NT2/D1 (cell line): Measurements from ENCODE around the gene DPPA4.
"Not testable (repeated sequence)": the region's sequence is repeated elsewhere in the genome, so short reads cannot be mapped to it uniquely, and the experiment has no call there.

Experiments
- DNase-seq: peaks from one replicate; pipeline ENCODE4 v3.0.0-alpha.2; 2011; ENCODE audit warnings: low read depth, low spot score
- H3K27me3 ChIP-seq: 2 replicates; pipeline ENCODE4 v1.6.0; 2011; ENCODE audit warnings: mild to moderate bottlenecking; ENCODE audit not compliant: insufficient read length, insufficient read depth
- H3K36me3 ChIP-seq: 2 replicates; pipeline ENCODE4 v1.6.1; 2011; ENCODE audit warnings: mild to moderate bottlenecking, low read length, mixed read lengths; ENCODE audit not compliant: insufficient read depth, insufficient read length
- H3K4me1 ChIP-seq: 2 replicates; pipeline ENCODE4 v1.5.1; 2011; ENCODE audit not compliant: insufficient read depth, insufficient read length
- H3K4me3 ChIP-seq: 2 replicates; pipeline ENCODE4 v1.5.1; 2011; ENCODE audit warnings: low read depth; ENCODE audit not compliant: insufficient read length
- H3K9ac ChIP-seq: 2 replicates; pipeline ENCODE4 v1.6.0; 2011; ENCODE audit warnings: low read depth; ENCODE audit not compliant: insufficient read length
- H3K9me3 ChIP-seq: 2 replicates; pipeline ENCODE4 v1.5.1; 2011; ENCODE audit warnings: mild to moderate bottlenecking, low read length; ENCODE audit not compliant: insufficient read depth
- SUZ12 ChIP-seq: IDR thresholded peaks from 2 replicates; pipeline ENCODE4 v1.6.1; 2011; ENCODE audit not compliant: insufficient read length, insufficient read depth; ENCODE audit errors: extremely low read depth
- YY1 ChIP-seq: IDR thresholded peaks from 2 replicates; pipeline ENCODE4 v1.6.1; 2011; ENCODE audit not compliant: insufficient read length, insufficient read depth
- ZNF274 ChIP-seq: IDR thresholded peaks from 2 replicates; pipeline ENCODE4 v1.6.1; 2011; ENCODE audit warnings: mild to moderate bottlenecking, low read depth, low read length

Gene DPPA4

DNA sequence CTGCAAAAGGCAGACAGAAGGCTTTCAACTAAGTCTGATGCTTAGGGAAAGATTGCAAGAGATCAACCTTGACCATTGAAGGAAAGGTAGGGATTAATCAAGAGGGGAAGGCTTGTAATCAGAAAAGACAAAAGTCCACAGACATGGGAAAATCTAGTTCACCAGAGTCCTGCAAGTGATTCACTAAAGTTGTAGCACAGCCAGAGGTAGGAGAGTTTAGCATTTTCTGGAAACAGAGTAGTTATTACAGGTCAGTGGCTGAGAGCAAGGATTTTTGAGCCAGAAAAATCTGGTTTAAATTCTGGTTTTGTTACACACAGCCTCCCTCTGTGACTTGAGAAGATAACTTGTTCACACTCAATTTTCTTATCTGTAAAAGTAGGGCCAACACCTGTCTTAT lies 35.3 kb upstream of the DPPA4 start:
- Histone ChIP-seq H3K9ac (no peak overlapping the region), H3K36me3 (no peaks in the 10 kb centered on the region), H3K9me3 (no peaks in the 10 kb centered on the region), H3K4me3 (no peak overlapping the region), H3K27me3 (no peaks in the 10 kb centered on the region), H3K4me1 (no peaks in the 10 kb centered on the region)
- no peak for DNase-seq
- TF ChIP-seq ZNF274 (no peak), YY1 (no peak), SUZ12 (no peak)

- H3K9me3 ChIP-seq = no peaks in the 10 kb centered on the region
- no peak overlapping the region for H3K9ac ChIP-seq
- no peaks in the 10 kb centered on the region for H3K36me3 ChIP-seq
- H3K4me3 ChIP-seq = no peak overlapping the region
- H3K27me3 ChIP-seq = no peaks in the 10 kb centered on the region
- H3K4me1 ChIP-seq = no peaks in the 10 kb centered on the region
- no peak for TF ChIP-seq ZNF274
- TF ChIP-seq SUZ12 = no peak
- DNase-seq = peak; percentile 30
These were observed 32.2 kb upstream of the DPPA4 start for GRCh38 chr3:109369510-109369909.

DNA sequence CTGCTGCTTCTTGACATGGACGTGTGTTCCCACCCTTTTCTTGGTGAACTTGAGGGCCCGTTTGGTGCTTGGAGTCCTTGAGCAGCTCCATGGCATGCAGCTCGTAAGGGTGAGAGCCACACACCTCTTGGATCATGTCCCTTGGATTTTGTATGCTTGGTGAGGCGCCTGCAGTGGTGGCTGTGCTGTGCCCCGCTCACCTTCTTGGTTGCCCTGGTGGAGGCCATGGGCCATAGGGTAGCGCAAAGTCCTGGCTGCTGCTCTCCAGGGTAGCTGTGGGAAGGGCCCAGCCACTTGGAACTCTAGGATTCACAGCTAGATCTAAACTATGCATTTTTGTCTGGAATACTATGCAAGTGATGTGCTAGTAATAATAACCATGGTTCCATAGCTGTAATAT lies 26.7 kb upstream of the DPPA4 start:
- DNase-seq = no peak
- Histone ChIP-seq H3K27me3 (no peaks in the 10 kb centered on the region), H3K9me3 (no peaks in the 10 kb centered on the region), H3K9ac (no peak overlapping the region), H3K4me1 (no peaks in the 10 kb centered on the region), H3K4me3 (no peak overlapping the region), H3K36me3 (no peaks in the 10 kb centered on the region)
- TF ChIP-seq YY1 = no peak
- TF ChIP-seq SUZ12 = no peak
- no peak for TF ChIP-seq ZNF274

GRCh38 chr3:109363634-109364033 lies 26.3 kb upstream of the DPPA4 start:
- H3K36me3 ChIP-seq = no peaks in the 10 kb centered on the region
- no peaks in the 10 kb centered on the region for H3K9me3 ChIP-seq
- TF ChIP-seq SUZ12 (no peak), ZNF274 (no peak), YY1 (no peak)
- no peaks in the 10 kb centered on the region for H3K27me3 ChIP-seq
- DNase-seq = no peak
- H3K4me1 ChIP-seq = no peaks in the 10 kb centered on the region
- H3K4me3 ChIP-seq = no peak overlapping the region
- H3K9ac ChIP-seq = no peak overlapping the region

DNA sequence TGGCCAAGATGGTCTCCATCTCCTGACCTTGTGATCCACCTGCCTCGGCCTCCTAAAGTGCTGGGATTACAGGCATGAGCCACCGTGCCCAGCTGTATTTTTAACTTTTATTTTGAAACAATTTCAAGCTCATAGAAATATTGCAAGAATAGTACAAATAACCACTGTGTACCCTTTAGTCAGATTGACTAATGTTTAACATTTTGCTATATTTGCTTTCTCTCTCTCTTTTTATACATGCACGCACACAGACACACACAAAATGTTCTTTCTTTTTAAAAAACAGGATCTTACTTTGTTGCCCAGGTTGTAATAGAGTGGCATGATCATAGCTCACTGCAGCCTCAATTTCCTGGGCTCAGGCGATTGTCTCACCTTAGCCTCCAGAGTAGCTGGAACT lies 25.5 kb upstream of the DPPA4 start:
- no peak for DNase-seq
- Histone ChIP-seq H3K4me3 (no peak overlapping the region), H3K9me3 (no peaks in the 10 kb centered on the region), H3K4me1 (no peaks in the 10 kb centered on the region), H3K27me3 (no peaks in the 10 kb centered on the region), H3K9ac (no peak overlapping the region), H3K36me3 (no peaks in the 10 kb centered on the region)
- TF ChIP-seq SUZ12 = no peak
- no peak for TF ChIP-seq YY1
- no peak for TF ChIP-seq ZNF274

- DNase-seq, H3K4me1 ChIP-seq, H3K9ac ChIP-seq, H3K4me3 ChIP-seq, H3K36me3 ChIP-seq, H3K27me3 ChIP-seq, H3K9me3 ChIP-seq: not testable (repeated sequence)
These were observed 21.5 kb upstream of the DPPA4 start for GRCh38 chr3:109358809-109359208.

GRCh38 chr3:109356442-109357155 lies 19.3 kb upstream of the DPPA4 start:
- no peak for DNase-seq
- Histone ChIP-seq H3K9me3 (no peaks in the 10 kb centered on the region), H3K9ac (peak overlapping the region; percentile 61), H3K4me3 (no peak overlapping the region), H3K36me3 (no peaks in the 10 kb centered on the region), H3K27me3 (no peaks in the 10 kb centered on the region), H3K4me1 (peaks cover 2% of the 10 kb centered on the region)
- TF ChIP-seq YY1 (no peak), SUZ12 (no peak), ZNF274 (no peak)
